Right cardiac atrium (tissue), 5 donors: ENCODE measurements around the gene CBLN3. TPM values are rescaled to one million over a fixed set of nuclear protein-coding genes. Genes with fewer than 3 reads are reported as not detected.

Experiments
- ATAC-seq, 2 donors: fragments of 200-7000 bp; cut with Tn5 transposase; one replicate each; pipeline versions ENCODE4 v1.8.0 to v1.9.1; 2020; ENCODE audit warnings: moderate library complexity in 2 of 2, mild to moderate bottlenecking in 1 of 2
- DNase-seq, 3 donors: peaks; one replicate each; pipeline ENCODE4 v3.0.0-alpha.2; 2020
- H3K27ac ChIP-seq: one replicate; pipeline ENCODE4 v1.5.1; 2013; ENCODE audit warnings: mild to moderate bottlenecking, low read length, control low read depth, moderate library complexity
- H3K27me3 ChIP-seq: one replicate; pipeline ENCODE4 v1.6.1; 2013; ENCODE audit not compliant: control insufficient read depth, insufficient read depth
- H3K4me1 ChIP-seq: one replicate; pipeline ENCODE4 v1.6.1; 2013; ENCODE audit warnings: low read length; ENCODE audit not compliant: control insufficient read depth, insufficient read depth
- H3K4me3 ChIP-seq: one replicate; pipeline ENCODE4 v1.5.1; 2013; ENCODE audit warnings: low read length, control low read depth
- H3K9me3 ChIP-seq: one replicate; pipeline ENCODE4 v1.6.1; 2013; ENCODE audit warnings: low read length; ENCODE audit not compliant: control insufficient read depth
- WGBS: extraction: QIAGEN DNeasy Blood & Tissue Kit; methylation state at CpG from one replicate; pipeline ENCODE4 v1.1.7; 2013; 5-methylcytosine and 5-hydroxymethylcytosine counted together
- intact Hi-C, 4 donors: fragments of 100-400 bp; cut with DNase I; formaldehyde crosslinking; loops; one replicate each; pipeline versions ENCODE4 v1.11.0 to v1.14.0; 2022 to 2023
- polyA plus RNA-seq: library from polyadenylated mRNA; stranded (reverse); fragments of 200-250 nt; gene quantifications from one replicate; pipeline ENCODE4 v1.2.3, GENCODE V29; 2013
- total RNA-seq, 4 donors: library from RNA; stranded (reverse); fragmentation: NEBNext Ultra II Directional; extraction: Animal tissue kit (Norgen Biotek cat#: 25700); gene quantifications; one replicate each; pipeline ENCODE4 v1.2.1, GENCODE V29; 2021
- donor health status: healthy with polysubstance abuse.
- donor health status: DM: no; HTN: yes; CAD: no.
- donor health status: DM: no; HTN: no; CAD: no.
- donor health status: DM: no; HTN: yes; CAD: no; lungs with severe emphysema.
- donor health status: DM: yes; HTN: yes; CAD: no.

CBLN3 gene
- total and polyA plus RNA-seq, 5 donors, result 1.3 to 3.1 (median 2.5) TPM

GRCh38 chr14:24431569-24432258, 2.2 kb upstream of the CBLN3 start:
- intact Hi-C loops, result loop anchor here (2.0 to 10.0 kb wide), 4 partner anchors 64 to 99 kb away; partner anchors contain the start of gene NFATC4 (in 3 of the 4)
- H3K9me3 ChIP-seq, result no peaks in the 10 kb centered on the region
- no peaks in the 10 kb centered on the region for H3K27me3 ChIP-seq
- no peak overlapping the region for H3K4me3 ChIP-seq
- H3K4me1 ChIP-seq, result no peaks in the 10 kb centered on the region
- ATAC-seq (peak; percentile 70 to 75), DNase-seq (peak; percentile 94 to 96 (median 95))
- 35% methylated on average over 15 of the region's 15 CpGs for WGBS
- no peak overlapping the region for H3K27ac ChIP-seq

GRCh38 chr14:24430682-24431568, 1.5 kb upstream of the CBLN3 start:
- DNase-seq (peak; percentile 66 to 80 (median 76)), ATAC-seq (peak; percentile 11 to 58)
- 11% methylated on average over 19 of the region's 19 CpGs for WGBS
- Histone ChIP-seq H3K9me3 (no peaks in the 10 kb centered on the region), H3K27me3 (no peaks in the 10 kb centered on the region), H3K4me3 (peak overlapping the region; percentile 78), H3K27ac (peak overlapping the region; percentile 92), H3K4me1 (no peaks in the 10 kb centered on the region)
- intact Hi-C loops, result loop anchor here (2.0 to 10.0 kb wide), 4 partner anchors 64 to 98 kb away; partner anchors contain the start of gene NFATC4 (in 3 of the 4)

GRCh38 chr14:24430143-24430681, 744 bp upstream of the CBLN3 start:
- Histone ChIP-seq H3K27me3 (no peaks in the 10 kb centered on the region), H3K4me1 (no peaks in the 10 kb centered on the region), H3K9me3 (no peaks in the 10 kb centered on the region), H3K27ac (peak overlapping the region; percentile 92), H3K4me3 (peak overlapping the region; percentile 78)
- under 1% methylated on average over 28 of the region's 28 CpGs for WGBS
- peak; percentile 86 to 89 for ATAC-seq
- intact Hi-C loops, result loop anchor here (2.0 to 10.0 kb wide), 4 partner anchors 63 to 97 kb away; partner anchors contain the start of gene NFATC4 (in 3 of the 4)
- peak; percentile 91 to 96 (median 95) for DNase-seq

- Histone ChIP-seq H3K4me3 (no peak overlapping the region), H3K4me1 (no peaks in the 10 kb centered on the region), H3K27ac (peak overlapping the region; percentile 92), H3K27me3 (no peaks in the 10 kb centered on the region), H3K9me3 (no peaks in the 10 kb centered on the region)
- ATAC-seq (no peak), DNase-seq (peak in 2 of 3 donors; percentile 65 to 76)
- intact Hi-C loops, result loop anchor here in 1 of 4 donors (2.0 kb wide), 1 partner anchor 96 kb away; no protein-coding TSS in a partner anchor
- 90% methylated on average over 18 of the region's 18 CpGs for WGBS
Measured at GRCh38 chr14:24428628-24429394, 657 bp downstream of the CBLN3 start.

- Histone ChIP-seq H3K27ac (no peak overlapping the region), H3K4me1 (no peaks in the 10 kb centered on the region), H3K4me3 (no peak overlapping the region), H3K27me3 (no peaks in the 10 kb centered on the region), H3K9me3 (no peaks in the 10 kb centered on the region)
- peak in 2 of 3 donors; percentile 57 to 61 for DNase-seq
- 87% methylated on average over 18 of the region's 18 CpGs for WGBS
- ATAC-seq, result no peak
- intact Hi-C loops, result loop anchor here in 1 of 4 donors (2.0 kb wide), 1 partner anchor 95 kb away; no protein-coding TSS in a partner anchor
Measured at GRCh38 chr14:24427537-24428508, 1.6 kb downstream of the CBLN3 start.

- no peak overlapping the region for H3K4me3 ChIP-seq
- no peaks in the 10 kb centered on the region for H3K4me1 ChIP-seq
- 75% methylated on average over 8 of the region's 8 CpGs for whole genome bisulfite sequencing
- no peak for ATAC-seq
- no peaks in the 10 kb centered on the region for H3K9me3 ChIP-seq
- no peak for DNase-seq
- H3K27me3 ChIP-seq, result no peaks in the 10 kb centered on the region
- intact Hi-C loops, result no loop called here
- no peak overlapping the region for H3K27ac ChIP-seq
Measured at GRCh38 chr14:24426912-24427536, 2.4 kb downstream of the CBLN3 start.

- ATAC-seq (no peak), DNase-seq (no peak)
- Histone ChIP-seq H3K27me3 (no peaks in the 10 kb centered on the region), H3K4me3 (no peak overlapping the region), H3K27ac (no peak overlapping the region), H3K4me1 (no peaks in the 10 kb centered on the region), H3K9me3 (no peaks in the 10 kb centered on the region)
- WGBS, result 90% methylated on average over 2 of the region's 2 CpGs
- intact Hi-C loops, result no loop called here
Measured at GRCh38 chr14:24426150-24426911, 3.1 kb downstream of the CBLN3 start.

- H3K4me1 ChIP-seq, result no peaks in the 10 kb centered on the region
- H3K4me3 ChIP-seq, result no peak overlapping the region
- peak in 1 of 2 donors; percentile 1 for ATAC-seq
- H3K9me3 ChIP-seq, result no peaks in the 10 kb centered on the region
- no peak for DNase-seq
- 22% methylated on average over 3 of the region's 3 CpGs for WGBS
- H3K27ac ChIP-seq, result no peak overlapping the region
- intact Hi-C loops, result no loop called here
- H3K27me3 ChIP-seq, result no peaks in the 10 kb centered on the region
Measured at GRCh38 chr14:24425704-24426103, 3.8 kb downstream of the CBLN3 start.
